GM18870 (cell line): ENCODE measurements around the gene SGCE.
"Not testable (repeated sequence)": the region's sequence is repeated elsewhere in the genome, so short reads cannot be mapped to it uniquely, and the experiment has no call there.

Experiments used
- ATAC-seq: cut with Tn5 transposase; IDR thresholded peaks from one replicate; pipeline ENCODE4 v1.9.1; 2021; ENCODE audit warnings: moderate library complexity; ENCODE audit not compliant: unreplicated experiment

The SGCE gene

GRCh38 chr7:94655848-94656657 is at the start of gene SGCE:
TSS of gene SGCE (minus strand) at chr7:94656133. CDS start at chr7:94656098, 35 bp downstream.
- no peak for ATAC-seq

GRCh38 chr7:94705155-94706021 is 49.5 kb upstream of the SGCE start:
- ATAC-seq = not testable (repeated sequence)

DNA sequence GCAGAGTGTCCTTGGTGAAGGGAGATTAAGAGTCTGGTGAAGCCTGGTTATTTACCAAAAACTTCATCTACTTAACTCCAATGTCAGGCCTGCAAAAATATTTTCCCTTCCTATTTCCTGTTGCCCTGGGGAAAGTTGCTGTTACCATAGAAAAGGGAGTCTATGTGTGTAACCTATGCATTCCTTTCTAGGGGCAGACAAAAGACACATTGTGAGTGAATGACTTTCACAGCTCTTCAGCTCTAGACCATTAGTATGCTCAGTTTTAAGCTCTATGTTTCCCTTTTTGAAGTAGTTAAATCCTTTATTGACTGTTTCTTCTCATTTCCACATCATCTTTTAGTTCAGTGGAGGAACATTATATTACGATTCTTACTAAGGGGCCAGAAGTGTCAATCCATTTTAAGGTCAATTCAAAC is 45.6 kb upstream of the SGCE start:
- ATAC-seq = no peak

DNA sequence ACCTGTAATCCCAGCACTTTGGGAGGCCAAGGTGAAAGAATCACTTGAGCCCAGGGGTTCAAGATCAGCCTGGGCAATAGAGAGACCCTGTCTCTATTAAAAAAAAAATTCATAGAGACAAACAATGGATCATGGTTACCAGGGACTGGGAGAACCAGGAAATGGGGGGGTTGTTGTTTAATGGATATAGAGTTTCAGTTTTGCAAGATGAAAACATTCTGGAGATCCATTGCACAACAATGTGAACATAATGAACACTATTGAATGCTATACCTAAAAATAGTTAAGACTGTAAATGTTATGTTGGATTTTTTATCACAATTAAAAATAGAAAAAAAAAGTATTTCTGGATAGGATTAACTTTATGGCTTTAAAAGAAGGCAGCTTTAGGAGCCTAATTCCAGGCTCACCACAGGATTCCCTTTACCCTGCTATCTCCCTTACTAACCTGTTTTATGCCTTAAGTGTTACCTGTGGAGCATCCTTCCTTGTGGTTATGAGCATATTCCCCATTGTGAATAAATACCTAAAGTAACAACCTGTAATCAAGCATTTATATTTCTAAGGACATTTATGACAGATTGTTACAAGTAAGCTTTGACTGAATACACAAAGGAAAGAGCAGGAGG is 45.1 kb upstream of the SGCE start:
- no peak for ATAC-seq

DNA sequence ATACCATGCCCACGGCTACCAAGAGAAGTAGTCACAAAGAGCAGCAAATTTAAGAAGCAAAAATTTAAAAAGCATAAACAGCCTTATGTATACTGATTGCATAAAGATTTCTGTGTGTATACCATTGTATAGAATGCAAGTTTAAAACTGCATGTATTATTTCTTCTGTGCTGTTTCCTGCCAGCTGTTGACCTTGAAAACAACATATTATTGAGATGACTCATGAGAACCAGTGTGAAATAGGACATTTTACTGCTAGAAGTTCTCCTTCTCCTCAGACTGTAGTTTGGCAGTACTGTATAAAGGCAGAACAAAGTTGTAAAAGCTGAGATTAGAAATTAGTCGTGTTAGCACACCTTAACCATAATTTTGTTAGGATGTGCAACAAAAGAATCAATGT is 42.3 kb upstream of the SGCE start:
- ATAC-seq = no peak

- ATAC-seq = no peak
These were observed 41.4 kb upstream of the SGCE start for GRCh38 chr7:94697035-94697974.

- ATAC-seq = no peak
These were observed 31.9 kb upstream of the SGCE start for GRCh38 chr7:94687810-94688209.

- no peak for ATAC-seq
These were observed 31.1 kb upstream of the SGCE start for GRCh38 chr7:94687076-94687475.

- no peak for ATAC-seq
These were observed 27.1 kb upstream of the SGCE start for GRCh38 chr7:94683066-94683465.

DNA sequence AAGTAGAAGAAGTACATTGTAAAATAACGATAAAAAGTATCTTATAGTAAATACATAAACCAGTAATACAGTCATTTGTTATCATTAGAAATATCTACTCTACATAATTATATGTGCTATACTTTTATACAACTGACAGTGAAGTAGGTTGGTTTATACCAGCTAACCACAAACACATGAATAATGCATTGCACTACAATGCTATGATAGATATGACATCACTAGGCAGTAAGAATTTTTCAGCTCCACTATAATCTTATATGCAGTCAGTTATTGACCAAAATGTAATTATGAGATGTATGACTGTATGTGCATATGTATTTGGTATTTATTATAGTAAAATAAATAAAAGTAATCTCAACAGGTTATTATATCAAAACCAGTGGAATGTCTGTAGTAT is 23.4 kb upstream of the SGCE start:
- ATAC-seq = no peak

- ATAC-seq = no peak
These were observed 20.5 kb upstream of the SGCE start for GRCh38 chr7:94676431-94676830.

GRCh38 chr7:94675356-94675755 is 19.4 kb upstream of the SGCE start:
- no peak for ATAC-seq

- no peak for ATAC-seq
These were observed 15.7 kb upstream of the SGCE start for GRCh38 chr7:94671444-94672235.

- ATAC-seq = no peak
These were observed 14.0 kb upstream of the SGCE start for GRCh38 chr7:94669773-94670495.

DNA sequence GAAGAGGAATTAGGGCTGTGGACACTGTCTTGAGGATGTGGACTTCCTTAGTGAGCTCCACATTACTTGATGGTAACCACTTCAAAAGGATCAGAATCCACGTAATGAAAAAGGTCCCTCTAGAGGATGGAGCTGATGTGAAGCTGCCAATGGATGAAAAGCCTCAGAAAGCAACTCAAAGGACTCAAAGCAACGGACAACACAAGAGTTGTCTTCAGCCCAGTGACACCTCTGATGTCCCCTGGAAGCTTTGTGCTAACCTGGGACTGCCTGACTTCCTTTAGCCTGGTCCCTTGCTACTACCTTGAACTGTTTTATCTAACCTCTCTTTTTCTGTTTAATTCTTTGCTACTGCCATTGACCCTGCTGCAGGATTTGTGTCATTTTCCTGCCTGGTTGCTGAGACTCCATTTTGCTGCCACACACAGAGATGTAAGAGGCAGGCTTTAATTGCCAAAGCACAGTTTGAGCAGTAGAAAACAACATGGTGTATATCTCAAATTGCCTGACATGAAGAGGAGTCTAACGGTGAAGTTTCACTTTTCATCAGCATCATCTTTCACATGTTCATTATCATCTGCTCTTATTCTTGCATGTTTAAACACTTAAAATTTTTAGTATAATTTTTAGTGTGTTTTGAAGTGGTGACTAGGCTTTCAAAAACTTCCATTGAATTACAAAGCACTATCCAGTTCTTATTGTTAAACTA is 11.1 kb upstream of the SGCE start:
- ATAC-seq = no peak

GRCh38 chr7:94665426-94665825 is 9.5 kb upstream of the SGCE start:
- ATAC-seq = no peak

DNA sequence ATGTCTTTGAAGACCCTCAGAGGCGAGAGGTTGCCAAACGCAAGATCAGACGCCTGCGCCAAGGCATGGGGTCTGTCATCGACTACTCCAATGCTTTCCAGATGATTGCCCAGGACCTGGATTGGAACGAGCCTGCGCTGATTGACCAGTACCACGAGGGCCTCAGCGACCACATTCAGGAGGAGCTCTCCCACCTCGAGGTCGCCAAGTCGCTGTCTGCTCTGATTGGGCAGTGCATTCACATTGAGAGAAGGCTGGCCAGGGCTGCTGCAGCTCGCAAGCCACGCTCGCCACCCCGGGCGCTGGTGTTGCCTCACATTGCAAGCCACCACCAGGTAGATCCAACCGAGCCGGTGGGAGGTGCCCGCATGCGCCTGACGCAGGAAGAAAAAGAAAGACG is 8.1 kb upstream of the SGCE start:
- ATAC-seq = no peak

DNA sequence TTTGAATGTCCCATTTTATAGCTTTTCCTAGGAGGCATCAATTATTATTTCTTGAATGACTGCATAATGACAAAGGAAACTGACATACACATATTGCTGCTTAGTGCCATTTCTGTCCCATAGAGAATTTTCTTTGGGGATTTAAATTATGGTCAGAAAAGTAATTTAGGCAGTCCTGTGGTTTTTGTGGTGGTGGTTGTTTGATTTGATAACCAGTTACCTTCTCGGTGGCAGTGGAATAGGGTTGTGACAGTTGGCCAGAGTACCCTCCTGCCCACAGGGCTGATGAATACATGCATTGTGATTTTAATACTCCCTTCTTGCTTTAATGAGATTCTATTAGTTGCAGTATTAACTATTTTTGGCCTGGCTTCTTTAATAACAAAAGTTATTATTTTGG is 6.6 kb upstream of the SGCE start:
- no peak for ATAC-seq
